ENCODE measurements around the gene CCDC28B. TPM values are rescaled to one million over a fixed set of nuclear protein-coding genes. Genes with fewer than 3 reads are reported as not detected.
A peak's percentile ranks its signal among the peaks of the same experiment; 100 is the strongest.

CCDC28B gene
- total RNA-seq, 2 experiments from 2014 or later = 28.3 to 53.4 TPM

DNA sequence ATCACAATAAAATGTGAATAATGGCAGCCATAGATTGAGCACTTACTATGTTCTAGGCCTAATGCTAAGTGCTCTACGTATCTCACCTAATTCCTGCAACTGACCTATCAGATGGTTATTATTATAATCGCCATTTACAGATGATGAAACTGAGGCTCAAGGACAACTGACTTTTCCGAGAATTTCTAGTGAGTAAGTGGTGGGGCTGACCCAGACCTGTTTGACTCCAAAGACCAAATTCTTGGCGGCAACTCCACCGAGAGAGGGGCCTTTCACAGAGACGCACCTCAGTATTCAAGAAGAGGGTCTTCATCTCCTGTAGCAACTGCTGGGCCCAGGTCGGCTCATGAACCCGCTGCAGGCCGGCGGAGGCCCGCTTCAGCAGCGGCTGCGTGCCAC lies 21.2 kb downstream of the CCDC28B start:
- no peak for DNase-seq (ENCODE audit: low spot score)
- intact Hi-C loops (cut with micrococcal nuclease; ENCODE audit: unreplicated experiment) = no loop called here
- Histone ChIP-seq H3K4me3 (ENCODE audit: low read depth, low read length, poor library complexity, severe bottlenecking) (peak overlapping the region; percentile 96), H3K27ac (ENCODE audit: low read depth, low read length, poor library complexity, severe bottlenecking) (peak overlapping the region; percentile 37), H3K4me2 (ENCODE audit: low read length) (peak overlapping the region; percentile 99), H3K79me2 (ENCODE audit: insufficient read depth, low read depth, low read length) (peaks cover 23% of the 10 kb centered on the region), H4K20me1 (ENCODE audit: insufficient read depth, low read length) (no peaks in the 10 kb centered on the region), H3K4me1 (ENCODE audit: insufficient read depth, low read length, poor library complexity, severe bottlenecking) (peaks cover 33% of the 10 kb centered on the region), H3K36me3 (ENCODE audit: insufficient read depth, low read length) (peaks cover 31% of the 10 kb centered on the region), H3K9me3 (ENCODE audit: low read length) (no peaks in the 10 kb centered on the region), H3K9me2 (ENCODE audit: insufficient read depth, low read length) (no peaks in the 10 kb centered on the region), H2AFZ (ENCODE audit: low read length) (no peak overlapping the region; the same call in 1 of the 2 replicates)
- CTCF ChIA-PET (ENCODE audit: unreplicated experiment) = interaction anchor here (1.4 kb wide), 1 partner anchor 34 kb away, joined by 3 read pairs; no protein-coding TSS in a partner anchor
- TF ChIP-seq, protein P1, sequence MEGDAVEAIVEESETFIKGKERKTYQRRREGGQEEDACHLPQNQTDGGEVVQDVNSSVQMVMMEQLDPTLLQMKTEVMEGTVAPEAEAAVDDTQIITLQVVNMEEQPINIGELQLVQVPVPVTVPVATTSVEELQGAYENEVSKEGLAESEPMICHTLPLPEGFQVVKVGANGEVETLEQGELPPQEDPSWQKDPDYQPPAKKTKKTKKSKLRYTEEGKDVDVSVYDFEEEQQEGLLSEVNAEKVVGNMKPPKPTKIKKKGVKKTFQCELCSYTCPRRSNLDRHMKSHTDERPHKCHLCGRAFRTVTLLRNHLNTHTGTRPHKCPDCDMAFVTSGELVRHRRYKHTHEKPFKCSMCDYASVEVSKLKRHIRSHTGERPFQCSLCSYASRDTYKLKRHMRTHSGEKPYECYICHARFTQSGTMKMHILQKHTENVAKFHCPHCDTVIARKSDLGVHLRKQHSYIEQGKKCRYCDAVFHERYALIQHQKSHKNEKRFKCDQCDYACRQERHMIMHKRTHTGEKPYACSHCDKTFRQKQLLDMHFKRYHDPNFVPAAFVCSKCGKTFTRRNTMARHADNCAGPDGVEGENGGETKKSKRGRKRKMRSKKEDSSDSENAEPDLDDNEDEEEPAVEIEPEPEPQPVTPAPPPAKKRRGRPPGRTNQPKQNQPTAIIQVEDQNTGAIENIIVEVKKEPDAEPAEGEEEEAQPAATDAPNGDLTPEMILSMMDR (conservative IDR thresholded peaks at IDR 0.05; ENCODE audit: low read length) = no peak
- no peak for TF ChIP-seq EZH2phosphoT487 (IDR thresholded peaks at IDR 0.05; ENCODE audit: borderline replicate concordance, low read depth, low read length)
- BruUV-seq (replicated peaks) = no TSS peak
- POLR2A ChIA-PET = interaction anchor here (0.6 kb wide), 1 partner anchor 12 kb away, joined by 3 read pairs; no protein-coding TSS in a partner anchor

DNA sequence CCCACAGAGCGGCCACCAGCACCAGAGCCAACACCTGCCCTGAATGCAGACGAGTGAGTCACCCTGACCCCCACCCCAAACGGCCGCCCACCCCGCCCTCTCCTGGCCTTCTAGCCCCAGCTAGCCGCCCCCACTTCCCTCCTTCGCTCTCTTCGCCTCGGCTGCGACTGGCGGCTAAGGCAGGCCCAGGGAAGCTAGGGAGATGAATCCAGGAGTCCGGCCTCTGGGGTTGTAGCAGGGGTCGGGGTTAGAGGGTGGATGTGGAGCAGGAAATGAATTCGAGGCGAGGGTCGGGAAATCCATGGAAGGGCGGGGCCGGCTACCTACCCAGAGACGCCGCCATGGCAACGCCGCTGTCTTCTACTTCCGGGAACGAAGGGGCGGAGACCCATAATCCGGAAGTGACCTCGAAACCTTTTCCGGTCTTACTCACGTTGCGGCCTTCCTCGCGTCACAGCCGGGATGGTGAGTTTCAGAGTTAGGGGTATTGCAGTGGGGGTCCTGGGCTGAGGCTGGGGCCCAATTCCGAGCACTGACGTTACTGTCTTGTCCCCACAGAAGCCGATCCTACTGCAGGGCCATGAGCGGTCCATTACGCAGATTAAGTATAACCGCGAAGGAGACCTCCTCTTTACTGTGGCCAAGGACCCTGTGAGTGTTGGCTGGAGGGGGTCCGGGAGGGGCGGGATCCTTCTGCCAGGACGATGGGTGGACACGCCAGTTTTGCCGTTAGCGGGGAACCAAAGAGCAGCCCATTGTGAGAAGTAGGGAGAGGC lies 21.8 kb downstream of the CCDC28B start, which contains the start of the genes EIF3I and TMEM234:
Gene EIF3I, plus strand, starts transcription at position 428 of the 776 bp plus-strand sequence. Its CDS starts 35 bp downstream, at position 463.
Gene TMEM234, minus strand, starts transcription at position 374 of the 776 bp plus-strand sequence. Its CDS starts 31 bp downstream, at position 343.
- Histone ChIP-seq H3K79me2 (ENCODE audit: insufficient read depth, low read depth, low read length) (peaks cover 23% of the 10 kb centered on the region), H3K4me3 (ENCODE audit: low read depth, low read length, poor library complexity, severe bottlenecking) (peak within 1 kb of the TSS; percentile 96), H3K27ac (ENCODE audit: low read depth, low read length, poor library complexity, severe bottlenecking) (peak within 1 kb of the TSS; percentile 41), H3K9me3 (ENCODE audit: low read length) (no peaks in the 10 kb centered on the region), H3K4me2 (ENCODE audit: low read length) (peak within 1 kb of the TSS; percentile 99), H3K4me1 (ENCODE audit: insufficient read depth, low read length, poor library complexity, severe bottlenecking) (peaks cover 33% of the 10 kb centered on the region), H2AFZ (ENCODE audit: low read length) (peak within 1 kb of the TSS; percentile 48; the same call in 1 of the 2 replicates), H3K9me2 (ENCODE audit: insufficient read depth, low read length) (no peaks in the 10 kb centered on the region), H3K36me3 (ENCODE audit: insufficient read depth, low read length) (peaks cover 36% of the 10 kb centered on the region), H4K20me1 (ENCODE audit: insufficient read depth, low read length) (no peaks in the 10 kb centered on the region)
- ChIA-PET POLR2A (interaction anchor here (0.6 kb wide), 2 partner anchors 45 to 74 kb away, joined by 3 to 5 read pairs; no protein-coding TSS in a partner anchor), CTCF (ENCODE audit: unreplicated experiment) (interaction anchor here (0.5 to 1.4 kb wide), 2 partner anchors 17 to 33 kb away, joined by 3 read pairs; no protein-coding TSS in a partner anchor)
- peak; percentile 93 for DNase-seq (ENCODE audit: low spot score)
- intact Hi-C loops (cut with micrococcal nuclease; ENCODE audit: unreplicated experiment) = loop anchor here (2.0 kb wide), 2 partner anchors 29 to 95 kb away; partner anchors contain the start of gene LCK
- no peak for TF ChIP-seq EZH2phosphoT487 (IDR thresholded peaks at IDR 0.05; ENCODE audit: borderline replicate concordance, low read depth, low read length)
- TF ChIP-seq, protein P1 (conservative IDR thresholded peaks at IDR 0.05; ENCODE audit: low read length) = no peak
- no TSS peak for BruUV-seq (replicated peaks)
